Lower lobe of right lung (tissue), 2 donors: ENCODE data around the gene UBE2K. TPM values are rescaled to one million over a fixed set of nuclear protein-coding genes. Genes with fewer than 3 reads are reported as not detected.
"Not testable (repeated sequence)": the region's sequence is repeated elsewhere in the genome, so short reads cannot be mapped to it uniquely, and the experiment has no call there.

Source experiments
- ATAC-seq, 2 donors: fragments of 200-7000 bp; cut with Tn5 transposase; one replicate each; pipeline ENCODE4 v1.9.1; 2020 to 2022; ENCODE audit warnings: mild to moderate bottlenecking in 2 of 2, moderate library complexity in 2 of 2
- DNase-seq: peaks from one replicate; pipeline ENCODE4 v3.0.0-alpha.2; 2020
- H3K27ac ChIP-seq: fragments of 200-600 bp; one replicate; pipeline ENCODE4 v1.8.0; 2022
- H3K27me3 ChIP-seq: fragments of 200-600 bp; one replicate; pipeline ENCODE4 v1.8.0; 2022; ENCODE audit warnings: low read depth
- H3K36me3 ChIP-seq: fragments of 200-600 bp; one replicate; pipeline ENCODE4 v1.8.0; 2022; ENCODE audit warnings: mild to moderate bottlenecking
- H3K4me1 ChIP-seq: fragments of 200-600 bp; one replicate; pipeline ENCODE4 v1.8.0; 2022
- H3K4me3 ChIP-seq: fragments of 200-600 bp; one replicate; pipeline ENCODE4 v1.8.0; 2022; ENCODE audit warnings: mild to moderate bottlenecking
- H3K9me3 ChIP-seq: fragments of 200-600 bp; one replicate; pipeline ENCODE4 v1.8.0; 2022
- CTCF ChIP-seq: fragments of 200-600 bp; IDR thresholded peaks from one replicate; pipeline ENCODE4 v1.8.0; 2022; ENCODE audit warnings: antibody characterized with exemption, mild to moderate bottlenecking
- intact Hi-C: fragments of 100-400 bp; cut with DNase I; formaldehyde crosslinking; loops from one replicate; pipeline ENCODE4 v1.11.0; 2022
- total RNA-seq: library from RNA; stranded (reverse); fragmentation: NEBNext Ultra II Directional; extraction: Animal tissue kit (Norgen Biotek cat#: 25700); gene quantifications from one replicate; pipeline ENCODE4 v1.2.1, GENCODE V29; 2021
- donor health status: DM: no; HTN: yes; CAD: no; lungs with severe emphysema.

The UBE2K gene
- total RNA-seq, 1 donor from 2014 or later = 54.3 TPM

- no peaks in the 10 kb centered on the region for H3K9me3 ChIP-seq
- intact Hi-C loops = no loop called here
- ATAC-seq (peak in 1 of 2 donors; percentile 54), DNase-seq (no peak)
- H3K36me3 ChIP-seq = peaks cover 10% of the 10 kb centered on the region
- no peak overlapping the region for H3K4me3 ChIP-seq
- H3K4me1 ChIP-seq = peaks cover 18% of the 10 kb centered on the region
- H3K27ac ChIP-seq = no peak overlapping the region
- no peaks in the 10 kb centered on the region for H3K27me3 ChIP-seq
- TF ChIP-seq CTCF = no peak
Measured at GRCh38 chr4:39729557-39729956, 31.6 kb downstream of the UBE2K start.

GRCh38 chr4:39730072-39730471, 32.1 kb downstream of the UBE2K start:
- ATAC-seq (peak; percentile 84 to 93), DNase-seq (no peak)
- no peaks in the 10 kb centered on the region for H3K9me3 ChIP-seq
- no peak for TF ChIP-seq CTCF
- H3K4me1 ChIP-seq = peaks cover 12% of the 10 kb centered on the region
- no peak overlapping the region for H3K27ac ChIP-seq
- H3K36me3 ChIP-seq = peaks cover 13% of the 10 kb centered on the region
- no peak overlapping the region for H3K4me3 ChIP-seq
- intact Hi-C loops = no loop called here
- H3K27me3 ChIP-seq = no peaks in the 10 kb centered on the region

- no peak for ATAC-seq
- Histone ChIP-seq H3K36me3 (peaks cover 13% of the 10 kb centered on the region), H3K4me1 (peaks cover 10% of the 10 kb centered on the region), H3K27me3 (no peaks in the 10 kb centered on the region), H3K27ac (no peak overlapping the region), H3K4me3 (no peak overlapping the region), H3K9me3 (no peaks in the 10 kb centered on the region)
- no peak for TF ChIP-seq CTCF
- no peak for DNase-seq
- intact Hi-C loops = no loop called here
Measured at GRCh38 chr4:39731908-39732307, 34.0 kb downstream of the UBE2K start.

GRCh38 chr4:39732728-39733127, 34.8 kb downstream of the UBE2K start:
- Histone ChIP-seq H3K27ac (no peak overlapping the region), H3K4me1 (peaks cover 10% of the 10 kb centered on the region), H3K9me3 (no peaks in the 10 kb centered on the region), H3K36me3 (peaks cover 10% of the 10 kb centered on the region), H3K27me3 (no peaks in the 10 kb centered on the region), H3K4me3 (no peak overlapping the region)
- intact Hi-C loops = no loop called here
- ATAC-seq (no peak), DNase-seq (no peak)
- TF ChIP-seq CTCF = no peak

- ATAC-seq, H3K9me3 ChIP-seq, intact Hi-C loops, H3K27me3 ChIP-seq, DNase-seq, H3K27ac ChIP-seq, H3K4me3 ChIP-seq, H3K4me1 ChIP-seq: not testable (repeated sequence)
- H3K36me3 ChIP-seq = peaks cover 15% of the 10 kb centered on the region
Measured at GRCh38 chr4:39739591-39739990, 41.7 kb downstream of the UBE2K start.

GRCh38 chr4:39741401-39741800, 43.5 kb downstream of the UBE2K start:
- no peaks in the 10 kb centered on the region for H3K27me3 ChIP-seq
- peaks cover 27% of the 10 kb centered on the region for H3K36me3 ChIP-seq
- intact Hi-C loops = no loop called here
- no peaks in the 10 kb centered on the region for H3K9me3 ChIP-seq
- ATAC-seq (no peak), DNase-seq (no peak)
- no peaks in the 10 kb centered on the region for H3K4me1 ChIP-seq
- TF ChIP-seq CTCF = no peak
- no peak overlapping the region for H3K27ac ChIP-seq
- no peak overlapping the region for H3K4me3 ChIP-seq
